Tongue (tissue), 2 donors: ENCODE measurements around the gene PDGFD. TPM values are rescaled to one million over a fixed set of nuclear protein-coding genes. Genes with fewer than 3 reads are reported as not detected.
A peak's percentile ranks its signal among the peaks of the same experiment; 100 is the strongest.

ENCODE experiments used
- DNase-seq: peaks from one replicate; pipeline ENCODE4 v3.0.0-alpha.2; 2015
- total RNA-seq: library from RNA; depleted of rRNA; stranded (reverse); fragments of >200 nt; gene quantifications from one replicate; pipeline ENCODE4 v1.2.3, GENCODE V29; 2014

The PDGFD gene
- total RNA-seq, 1 donor from 2014 or later, result 9.5 TPM

DNA sequence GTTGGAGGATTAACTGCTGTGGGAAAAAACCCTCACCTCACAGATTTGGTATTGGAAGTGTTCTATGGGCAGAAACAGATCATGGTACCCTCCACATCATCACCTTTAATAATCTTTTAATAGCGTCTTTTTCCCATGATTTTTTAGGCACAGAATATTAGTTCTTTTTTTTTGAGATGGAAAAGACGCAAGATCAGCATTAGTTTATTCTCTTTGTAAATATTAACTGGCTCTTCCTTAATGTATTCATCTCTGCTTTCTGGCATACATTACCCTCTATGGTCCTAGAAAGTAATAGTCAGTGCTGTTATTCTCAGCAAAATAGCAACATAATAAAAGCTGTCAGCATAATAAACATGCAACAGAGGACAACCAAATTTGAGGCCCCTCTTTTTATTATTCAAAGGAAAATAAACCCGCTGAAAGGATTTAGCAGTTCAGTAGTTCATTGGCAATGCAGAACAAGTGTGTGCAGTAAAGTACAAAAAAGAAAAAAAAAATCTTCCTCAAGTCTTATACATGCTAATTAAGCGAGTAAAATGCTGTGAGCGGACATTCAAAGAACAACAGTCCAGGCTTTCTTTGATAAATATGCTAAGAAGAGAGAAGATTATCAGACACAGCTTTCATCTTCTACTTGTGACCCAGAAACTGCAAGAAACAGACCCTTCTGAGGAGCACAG is 165.0 kb downstream of the PDGFD start:
- no peak for DNase-seq

DNA sequence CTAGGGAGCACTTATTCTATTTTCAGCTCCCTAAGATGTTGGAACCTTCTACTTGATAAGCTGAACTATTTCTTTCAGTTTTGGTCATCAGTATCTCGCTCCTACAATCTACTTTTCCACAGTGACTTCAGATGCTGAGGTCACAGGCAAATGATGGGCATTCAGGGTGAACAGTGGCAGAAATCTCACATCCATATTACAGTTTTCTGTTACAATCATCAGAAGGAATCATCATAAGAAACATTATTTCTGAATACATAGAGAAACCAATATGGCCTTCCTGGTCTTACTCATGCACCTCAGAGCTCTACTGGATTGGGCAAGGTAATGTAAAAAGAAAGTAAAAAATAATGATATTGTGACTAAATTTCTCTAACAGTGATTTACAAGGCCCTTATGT is 166.9 kb downstream of the PDGFD start:
- DNase-seq, result no peak

GRCh38 chr11:103995896-103996295 is 168.1 kb downstream of the PDGFD start:
- no peak for DNase-seq

DNA sequence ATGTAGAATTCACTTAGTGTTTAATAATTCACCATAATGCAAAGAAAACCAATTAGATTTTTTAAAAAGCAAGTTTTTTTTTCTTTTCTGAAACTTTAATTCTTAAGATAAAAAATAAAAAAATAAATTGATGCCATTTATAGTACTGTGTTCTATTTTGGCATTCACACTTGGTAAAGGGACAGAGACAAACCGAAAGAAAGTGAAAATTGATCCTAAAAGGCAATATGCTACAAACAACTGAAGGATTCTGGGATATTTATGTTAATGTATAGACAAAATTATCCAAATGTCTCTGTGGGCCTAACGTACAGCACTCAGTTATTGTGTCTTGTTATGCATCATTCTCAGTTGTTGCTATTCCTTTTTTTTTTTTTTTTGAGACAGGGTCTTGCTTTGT is 169.4 kb downstream of the PDGFD start:
- no peak for DNase-seq

DNA sequence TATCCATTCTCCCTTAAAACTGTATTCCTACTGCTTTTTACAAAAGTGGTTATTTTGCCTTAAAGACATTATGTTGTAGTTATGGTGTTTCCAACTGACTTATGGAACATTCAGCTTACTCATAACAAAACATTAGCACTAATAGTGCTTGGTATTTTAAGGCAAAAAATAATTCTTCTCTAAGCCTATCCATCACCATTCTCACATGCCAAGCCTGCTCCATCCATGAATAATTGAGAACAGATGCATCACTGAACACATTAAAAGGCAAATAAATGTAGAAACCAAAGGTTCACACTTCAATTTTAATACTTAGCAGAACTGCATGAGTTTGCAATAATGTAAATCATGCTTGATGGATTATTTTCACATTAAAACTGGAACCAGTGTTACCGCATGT is 169.9 kb downstream of the PDGFD start:
- DNase-seq, result peak; percentile 62

DNA sequence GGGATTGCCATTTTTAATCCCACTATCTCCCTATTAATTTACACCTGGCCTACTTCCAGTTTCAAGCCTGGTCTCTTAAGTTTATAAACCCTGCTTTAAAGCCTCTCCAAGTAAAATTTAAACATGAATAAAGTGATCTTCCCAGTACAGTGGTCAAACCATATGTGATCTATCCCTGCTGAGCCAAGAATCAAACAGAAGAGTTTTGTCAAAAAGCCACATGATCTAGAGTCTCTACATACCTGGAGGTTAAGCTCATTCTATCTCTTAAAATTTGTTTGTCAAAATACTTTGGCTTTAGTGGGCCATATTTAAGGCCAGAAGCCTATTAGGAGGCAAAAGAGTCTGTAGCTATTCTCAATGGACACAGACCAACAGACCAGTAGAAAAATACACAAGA is 170.4 kb downstream of the PDGFD start:
- peak; percentile 25 for DNase-seq

GRCh38 chr11:103988595-103988969 is 175.4 kb downstream of the PDGFD start:
- DNase-seq, result no peak

DNA sequence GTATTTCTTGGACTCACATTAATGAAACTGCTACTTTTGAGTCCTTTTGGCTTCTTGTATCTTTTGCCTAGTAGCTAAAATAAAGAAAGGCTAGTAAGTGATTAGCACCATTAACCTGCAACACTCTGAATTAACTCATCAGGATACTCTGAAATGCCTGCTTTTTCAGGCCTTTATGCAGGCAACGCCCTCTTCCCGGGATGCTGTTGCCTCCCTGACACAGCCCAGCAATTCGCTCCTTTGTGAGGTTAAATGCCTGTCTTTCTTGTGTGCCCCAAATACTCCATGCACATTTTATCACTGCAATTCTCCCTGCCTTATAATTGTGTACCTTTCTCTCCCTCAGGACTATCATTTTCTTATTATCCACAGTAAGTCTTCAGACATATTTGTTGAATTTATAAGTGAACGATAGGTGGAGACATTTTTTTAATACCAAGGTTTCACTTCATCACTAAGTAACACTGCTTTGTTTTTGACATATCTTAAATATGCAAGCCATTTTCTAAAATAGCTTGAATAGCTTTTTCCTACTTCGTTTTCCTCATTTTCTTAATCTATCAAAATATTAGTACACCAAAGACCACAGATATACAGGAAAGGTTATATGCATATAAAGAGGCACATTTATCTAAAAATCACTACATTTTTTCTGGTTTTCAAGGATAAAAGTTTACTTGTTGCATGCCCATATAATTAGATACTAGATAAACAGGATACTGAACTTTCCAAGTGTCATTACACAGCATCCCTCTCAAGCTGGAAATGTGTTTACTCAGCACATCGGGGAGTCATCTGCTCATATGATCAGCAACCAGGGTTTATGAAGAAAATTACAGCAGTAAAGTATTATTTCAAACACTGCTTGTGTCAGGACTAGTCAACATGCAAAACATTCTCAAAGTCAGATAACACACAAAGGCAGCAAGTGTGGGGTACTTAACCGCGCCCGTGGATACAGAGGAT is 176.0 kb downstream of the PDGFD start:
- no peak for DNase-seq

- no peak for DNase-seq
Measured at GRCh38 chr11:103985041-103985440, 178.9 kb downstream of the PDGFD start.

GRCh38 chr11:103980108-103980507 is 183.8 kb downstream of the PDGFD start:
- peak; percentile 11 for DNase-seq

- DNase-seq, result no peak
Measured at GRCh38 chr11:103978616-103979595, 185.0 kb downstream of the PDGFD start.

- no peak for DNase-seq
Measured at GRCh38 chr11:103972013-103972412, 191.9 kb downstream of the PDGFD start.

GRCh38 chr11:103970701-103971249 is 193.2 kb downstream of the PDGFD start:
- no peak for DNase-seq

GRCh38 chr11:103968685-103969084 is 195.3 kb downstream of the PDGFD start:
- no peak for DNase-seq

- DNase-seq, result no peak
Measured at GRCh38 chr11:103967985-103968384, 196.0 kb downstream of the PDGFD start.

DNA sequence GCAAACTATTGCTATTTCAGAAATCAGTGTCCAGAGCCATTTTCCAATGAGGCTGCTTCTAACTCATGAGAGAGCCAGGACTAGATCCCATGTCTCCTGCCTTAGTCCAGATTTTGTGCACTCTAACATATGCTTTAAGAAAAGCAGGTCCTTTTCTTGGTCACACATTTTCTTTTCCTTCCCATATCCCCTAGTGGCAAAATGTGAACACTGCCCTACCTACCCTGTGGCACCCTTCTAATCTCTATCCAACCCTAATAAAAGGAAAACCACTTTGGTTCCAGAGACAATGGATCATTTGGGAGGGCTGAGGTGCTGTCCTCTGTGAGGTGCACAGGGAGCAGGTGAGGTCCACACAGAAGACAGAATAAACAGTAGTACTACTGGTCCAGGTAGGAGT is 199.6 kb downstream of the PDGFD start:
- no peak for DNase-seq

DNA sequence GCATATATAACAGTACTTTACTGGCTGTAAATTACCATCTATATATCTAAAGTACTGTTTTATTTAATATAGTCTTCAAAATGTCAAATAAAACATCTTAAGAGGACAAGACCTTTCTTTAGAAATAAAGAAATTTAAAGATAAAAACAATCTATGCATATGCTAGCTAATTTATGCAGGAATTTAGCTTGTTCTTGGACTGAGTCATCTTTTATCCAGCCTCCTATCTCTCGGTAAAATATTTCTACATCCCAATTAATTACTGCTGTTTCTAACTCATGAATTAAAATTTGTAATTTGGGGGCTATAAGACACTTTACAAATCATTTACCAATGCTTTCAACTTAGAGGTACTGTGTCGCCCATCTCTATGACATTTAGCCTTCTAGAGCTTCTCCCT is 200.3 kb downstream of the PDGFD start:
- DNase-seq, result no peak

DNA sequence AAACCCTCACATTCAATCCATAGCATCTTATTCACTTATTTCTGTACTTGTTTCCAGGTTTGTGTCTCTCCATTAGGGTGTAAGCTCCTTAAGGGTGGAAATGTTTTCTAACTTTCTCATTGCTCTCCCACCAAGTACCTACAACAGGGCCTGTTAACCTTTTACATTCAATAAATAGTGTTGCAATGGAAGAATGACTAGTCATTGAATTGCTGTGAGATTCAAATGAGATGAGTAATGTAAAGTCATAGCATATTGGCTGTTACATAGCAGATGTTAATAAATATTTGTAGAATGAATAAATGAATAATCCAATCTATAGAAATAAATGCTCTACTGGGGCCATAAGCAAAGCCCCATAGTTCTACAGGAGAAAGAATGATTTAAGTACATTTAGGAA is 202.9 kb downstream of the PDGFD start:
- no peak for DNase-seq

- no peak for DNase-seq
Measured at GRCh38 chr11:103960108-103960507, 203.8 kb downstream of the PDGFD start.

DNA sequence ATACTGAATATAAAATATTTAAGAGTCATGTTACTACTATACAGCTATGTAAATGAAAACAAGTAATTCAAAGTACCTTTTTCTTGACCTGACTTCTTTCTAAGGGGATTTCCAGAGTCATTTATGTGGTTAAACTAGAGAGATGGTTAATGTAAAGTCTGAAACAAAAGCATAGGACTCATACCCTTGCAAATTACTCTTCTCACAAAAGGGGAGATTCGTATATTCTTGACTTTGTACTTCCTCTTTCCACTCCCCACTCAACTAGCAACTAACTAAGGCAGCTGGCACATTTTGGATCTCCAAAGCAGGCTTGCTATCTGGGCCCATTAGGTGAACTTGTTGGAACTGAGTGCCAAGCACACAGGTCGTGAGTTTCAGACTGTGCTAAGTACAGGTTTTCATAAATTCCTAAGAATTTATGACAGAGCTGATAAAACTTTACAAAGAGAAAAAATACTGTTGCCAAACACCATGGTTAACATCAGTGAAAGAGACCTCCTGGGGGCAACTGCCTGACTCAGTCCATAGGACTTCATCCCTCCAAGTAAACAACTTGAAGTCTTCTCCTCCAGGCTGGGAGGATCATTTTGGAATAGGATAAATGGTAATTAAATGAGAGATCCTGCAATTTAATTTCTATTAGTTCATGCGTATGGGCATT is 204.5 kb downstream of the PDGFD start:
- DNase-seq, result no peak

DNA sequence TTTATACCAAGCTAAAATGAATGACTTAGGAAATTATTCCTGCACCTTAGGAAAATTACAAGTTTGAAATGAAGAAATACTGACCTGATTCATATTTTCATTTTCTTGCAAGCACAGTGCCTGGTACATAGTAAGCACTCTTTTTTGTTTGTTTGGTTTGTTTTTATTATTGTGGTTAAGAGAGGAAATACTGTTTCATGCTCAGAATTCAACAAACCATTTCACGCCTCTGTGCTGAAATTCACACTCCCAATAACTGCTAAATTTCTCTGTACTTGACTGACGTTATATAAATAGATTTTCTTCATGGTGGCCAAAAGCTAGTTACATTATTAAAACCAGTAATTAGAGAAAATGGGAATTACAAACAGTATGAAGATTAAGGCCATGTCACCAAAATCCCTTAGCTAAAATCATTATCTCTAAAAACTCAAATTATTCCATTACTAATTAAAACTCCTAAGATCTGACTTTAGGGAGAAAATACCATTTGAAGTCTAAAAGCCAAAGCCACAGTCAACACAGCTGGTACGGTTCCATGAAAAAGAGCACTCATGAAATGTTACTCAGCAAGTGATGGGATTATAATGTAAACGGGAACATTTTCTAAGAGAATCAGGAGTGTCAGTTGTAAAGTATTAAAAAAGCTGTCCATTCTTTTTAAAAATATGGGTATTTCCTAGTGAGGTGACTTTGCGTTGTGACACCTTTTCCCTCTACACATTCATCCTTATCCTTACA is 205.3 kb downstream of the PDGFD start:
- DNase-seq, result no peak
